Measurements from ENCODE around the gene BCL7A.

Gene BCL7A

DNA sequence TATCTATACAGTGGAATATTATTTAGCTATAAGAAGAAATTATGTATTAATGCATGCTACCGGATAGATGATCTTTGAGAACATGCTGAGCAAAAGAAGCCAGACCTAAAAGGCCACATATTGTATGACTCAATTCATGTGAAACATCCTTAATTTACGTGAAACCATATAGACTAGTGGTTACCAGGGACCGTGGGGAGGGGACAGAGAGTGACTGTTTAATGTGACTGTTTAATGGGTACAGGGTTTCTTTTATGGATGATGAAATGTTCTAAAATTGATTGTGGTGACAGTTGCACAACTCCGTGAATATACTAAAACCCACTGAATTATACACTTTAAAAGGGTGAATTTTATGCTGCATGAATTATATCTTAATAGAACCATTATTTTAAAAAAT lies 8.5 kb upstream of the BCL7A start:
- DNase-seq = no peak
- no peaks in the 10 kb centered on the region for H3K36me3 ChIP-seq
- H3K27ac ChIP-seq = no peak overlapping the region
- no peak overlapping the region for H3K4me3 ChIP-seq
- no peaks in the 10 kb centered on the region for H3K9me3 ChIP-seq
- intact Hi-C loops (cut with DNase I; ENCODE audit: low total_unique reads) = no loop called here
- TF ChIP-seq, protein P1, sequence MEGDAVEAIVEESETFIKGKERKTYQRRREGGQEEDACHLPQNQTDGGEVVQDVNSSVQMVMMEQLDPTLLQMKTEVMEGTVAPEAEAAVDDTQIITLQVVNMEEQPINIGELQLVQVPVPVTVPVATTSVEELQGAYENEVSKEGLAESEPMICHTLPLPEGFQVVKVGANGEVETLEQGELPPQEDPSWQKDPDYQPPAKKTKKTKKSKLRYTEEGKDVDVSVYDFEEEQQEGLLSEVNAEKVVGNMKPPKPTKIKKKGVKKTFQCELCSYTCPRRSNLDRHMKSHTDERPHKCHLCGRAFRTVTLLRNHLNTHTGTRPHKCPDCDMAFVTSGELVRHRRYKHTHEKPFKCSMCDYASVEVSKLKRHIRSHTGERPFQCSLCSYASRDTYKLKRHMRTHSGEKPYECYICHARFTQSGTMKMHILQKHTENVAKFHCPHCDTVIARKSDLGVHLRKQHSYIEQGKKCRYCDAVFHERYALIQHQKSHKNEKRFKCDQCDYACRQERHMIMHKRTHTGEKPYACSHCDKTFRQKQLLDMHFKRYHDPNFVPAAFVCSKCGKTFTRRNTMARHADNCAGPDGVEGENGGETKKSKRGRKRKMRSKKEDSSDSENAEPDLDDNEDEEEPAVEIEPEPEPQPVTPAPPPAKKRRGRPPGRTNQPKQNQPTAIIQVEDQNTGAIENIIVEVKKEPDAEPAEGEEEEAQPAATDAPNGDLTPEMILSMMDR (IDR thresholded peaks at IDR 0.05) = no peak
- no peaks in the 10 kb centered on the region for H3K4me1 ChIP-seq
- no peaks in the 10 kb centered on the region for H3K27me3 ChIP-seq

DNA sequence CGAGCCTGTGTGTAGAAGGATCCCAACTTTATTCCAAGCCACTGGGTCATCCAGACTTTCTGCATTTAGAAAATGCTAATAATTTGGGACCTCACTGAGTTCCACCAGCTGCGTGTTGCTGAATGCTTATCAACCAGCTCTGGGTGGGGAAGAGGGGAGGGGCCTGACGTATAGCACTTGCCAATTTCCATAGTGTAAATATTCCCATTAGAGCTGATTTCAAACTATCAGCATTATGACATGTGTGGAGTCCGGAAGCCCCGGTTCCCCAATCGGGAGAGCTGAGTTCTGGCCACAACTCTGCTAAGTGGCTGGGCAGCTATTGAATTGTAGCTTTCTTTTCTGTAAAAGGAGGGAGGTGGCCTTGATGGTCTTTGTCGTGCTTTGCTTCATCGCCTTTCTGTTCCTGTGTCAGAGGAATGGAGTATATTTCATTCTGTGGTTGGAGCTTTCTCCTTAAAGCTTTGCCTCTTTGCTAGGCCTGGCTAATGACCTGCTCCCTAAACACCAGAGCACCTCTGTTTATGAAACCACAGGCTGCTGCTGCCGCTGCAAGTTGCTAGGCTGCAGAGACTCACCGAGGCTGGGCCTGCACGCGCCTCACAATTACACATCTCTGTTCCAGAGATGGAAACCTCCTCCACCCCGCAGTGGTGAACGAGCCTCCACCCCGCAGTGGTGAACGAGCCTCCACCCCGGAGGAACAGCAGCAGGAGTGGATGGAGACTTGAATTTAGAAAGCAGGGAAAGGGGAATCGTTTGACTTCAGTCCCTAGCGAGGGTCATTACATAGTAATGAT lies 7.7 kb upstream of the BCL7A start:
- TF ChIP-seq, protein P1 (IDR thresholded peaks at IDR 0.05) = no peak
- no peak for DNase-seq
- intact Hi-C loops (cut with DNase I; ENCODE audit: low total_unique reads) = no loop called here
- Histone ChIP-seq H3K4me3 (no peak overlapping the region), H3K36me3 (no peaks in the 10 kb centered on the region), H3K27me3 (no peaks in the 10 kb centered on the region), H3K27ac (no peak overlapping the region), H3K4me1 (no peaks in the 10 kb centered on the region), H3K9me3 (no peaks in the 10 kb centered on the region)

DNA sequence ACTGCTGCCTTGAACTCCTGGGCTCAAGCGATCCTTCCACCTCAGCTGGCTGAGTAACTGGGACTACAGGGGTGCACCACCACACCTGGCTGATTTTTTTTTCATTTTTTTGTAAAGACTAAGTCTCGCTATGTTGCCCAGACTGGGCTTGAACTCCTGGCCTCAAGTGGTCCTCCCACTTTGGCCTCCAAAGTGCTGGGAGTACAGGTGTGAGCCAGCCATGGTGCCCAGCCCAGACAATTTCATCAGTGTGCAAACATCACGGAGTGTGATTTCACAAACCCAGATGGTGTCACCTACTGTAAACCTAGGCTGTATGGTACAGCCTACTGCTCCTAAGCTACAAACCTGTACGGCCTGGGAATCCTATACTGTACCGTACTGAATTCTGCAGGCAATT lies 6.9 kb upstream of the BCL7A start:
- Histone ChIP-seq H3K36me3 (no peaks in the 10 kb centered on the region), H3K27ac (no peak overlapping the region), H3K4me3 (no peak overlapping the region), H3K9me3 (no peaks in the 10 kb centered on the region), H3K27me3 (no peaks in the 10 kb centered on the region), H3K4me1 (no peaks in the 10 kb centered on the region)
- DNase-seq = no peak
- intact Hi-C loops (cut with DNase I; ENCODE audit: low total_unique reads) = no loop called here
- TF ChIP-seq, protein P1 (IDR thresholded peaks at IDR 0.05) = no peak

DNA sequence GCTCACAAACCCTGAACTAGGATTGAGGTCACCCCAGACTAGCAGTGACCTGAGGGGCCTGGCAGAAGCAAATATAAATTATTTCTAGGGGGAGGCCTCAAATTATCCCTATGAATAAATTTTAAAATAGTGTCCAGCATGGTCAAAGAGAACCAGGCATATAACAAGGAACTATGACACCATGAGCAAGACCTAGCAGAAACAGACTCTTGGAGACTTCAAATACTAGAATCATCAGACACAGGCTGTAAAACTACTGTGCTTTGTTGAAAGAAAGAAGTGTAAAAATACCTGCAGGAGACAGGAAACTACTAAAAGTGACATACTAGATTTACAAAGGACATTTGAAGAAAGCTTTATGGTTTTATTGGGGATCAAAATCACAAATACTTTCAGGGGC lies 3.2 kb upstream of the BCL7A start:
- Histone ChIP-seq H3K36me3 (no peaks in the 10 kb centered on the region), H3K4me1 (peaks cover 0 to 15% (median 8%) of the 10 kb centered on the region in 4 donors), H3K27ac (no peak overlapping the region), H3K9me3 (no peaks in the 10 kb centered on the region), H3K27me3 (no peaks in the 10 kb centered on the region), H3K4me3 (no peak overlapping the region)
- no peak for DNase-seq
- TF ChIP-seq, protein P1 (IDR thresholded peaks at IDR 0.05) = no peak
- intact Hi-C loops (cut with DNase I; ENCODE audit: low total_unique reads) = no loop called here

DNA sequence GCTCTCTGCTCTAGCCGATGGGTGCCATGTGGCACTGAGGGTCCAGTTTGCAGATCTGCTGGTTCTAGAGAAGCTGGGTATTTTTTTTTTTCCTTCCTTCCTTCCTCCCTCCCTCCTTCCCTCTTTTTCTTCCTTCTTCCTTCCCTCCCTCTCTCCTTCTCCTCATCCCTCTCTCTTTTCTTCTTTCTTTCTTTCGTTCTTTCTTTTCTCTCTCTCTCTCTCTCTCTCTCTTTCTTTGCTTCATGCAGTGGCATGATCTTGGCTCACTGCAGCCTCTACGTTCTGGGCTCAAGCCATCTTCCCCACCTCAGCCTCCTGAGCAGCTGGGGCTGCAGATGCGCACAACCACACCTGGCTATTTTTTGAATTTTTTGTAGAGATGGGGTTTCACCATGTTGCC lies 2.7 kb upstream of the BCL7A start:
- peaks cover 0 to 20% (median 12%) of the 10 kb centered on the region in 4 donors for H3K4me1 ChIP-seq
- no peaks in the 10 kb centered on the region for H3K9me3 ChIP-seq
- no peak for DNase-seq
- no peak overlapping the region for H3K4me3 ChIP-seq
- no peaks in the 10 kb centered on the region for H3K27me3 ChIP-seq
- no peak overlapping the region for H3K27ac ChIP-seq
- H3K36me3 ChIP-seq = no peaks in the 10 kb centered on the region
- intact Hi-C loops (cut with DNase I; ENCODE audit: low total_unique reads) = no loop called here
- TF ChIP-seq, protein P1 (IDR thresholded peaks at IDR 0.05) = no peak
